Left ventricle myocardium superior (tissue), 1 donor: ENCODE results near the gene IRX2. TPM values are rescaled to one million over a fixed set of nuclear protein-coding genes. Genes with fewer than 3 reads are reported as not detected.

Experiments
- ATAC-seq: fragments of 200-7000 bp; cut with Tn5 transposase; one replicate; pipeline ENCODE4 v1.9.1; 2020; ENCODE audit warnings: mild to moderate bottlenecking, moderate library complexity
- DNase-seq: peaks from one replicate; pipeline ENCODE4 v3.0.0-alpha.2; 2020
- intact Hi-C: fragments of 100-400 bp; cut with micrococcal nuclease; formaldehyde crosslinking; loops from one replicate; pipeline ENCODE4 v1.11.0; 2022
- total RNA-seq: library from RNA; stranded (reverse); fragmentation: NEBNext Ultra II Directional; extraction: Animal tissue kit (Norgen Biotek cat#: 25700); gene quantifications from one replicate; pipeline ENCODE4 v1.2.1, GENCODE V29; 2021
- donor health status: DM: no; HTN: yes; CAD: no; lungs with severe emphysema.

Gene IRX2
- total RNA-seq, 1 donor from 2014 or later = 3.1 TPM

DNA sequence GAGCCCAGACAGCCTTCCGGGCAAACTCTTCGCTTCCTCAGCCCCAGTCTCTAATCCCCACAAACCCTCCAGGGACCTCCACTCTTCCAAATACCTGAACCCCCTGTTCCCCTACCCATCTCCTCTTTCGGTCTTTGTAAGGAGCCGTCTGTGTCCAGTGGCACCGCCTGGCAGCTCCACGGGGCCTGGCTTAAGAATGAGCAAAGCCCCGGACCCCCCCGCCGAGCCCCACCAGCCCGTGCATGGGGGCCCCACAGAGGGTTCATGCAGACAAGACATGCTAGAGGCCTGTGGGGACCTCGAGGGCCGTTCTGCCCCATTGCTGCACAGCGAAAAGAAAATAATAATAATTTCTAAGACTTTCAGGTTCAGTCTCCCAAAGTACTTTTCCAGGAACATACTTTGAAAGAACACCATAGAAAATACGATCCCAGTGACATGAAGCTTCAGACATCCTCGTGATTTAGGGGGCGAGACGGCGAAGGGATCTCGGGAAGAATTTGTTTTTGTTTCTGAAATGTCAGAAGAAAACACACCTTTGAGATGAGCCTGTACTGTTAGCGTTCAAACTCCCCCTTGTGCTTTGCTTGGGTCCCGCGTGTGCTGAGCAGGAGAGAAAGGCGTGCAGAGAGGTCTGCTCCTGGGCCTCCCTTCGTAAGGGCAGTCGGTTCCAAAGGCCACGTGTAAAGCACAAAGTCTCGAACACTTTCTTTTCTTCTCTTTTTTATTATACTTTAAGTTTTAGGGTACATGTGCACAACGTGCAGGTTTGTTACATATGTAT is 49.2 kb downstream of the IRX2 start:
- DNase-seq = no peak

DNA sequence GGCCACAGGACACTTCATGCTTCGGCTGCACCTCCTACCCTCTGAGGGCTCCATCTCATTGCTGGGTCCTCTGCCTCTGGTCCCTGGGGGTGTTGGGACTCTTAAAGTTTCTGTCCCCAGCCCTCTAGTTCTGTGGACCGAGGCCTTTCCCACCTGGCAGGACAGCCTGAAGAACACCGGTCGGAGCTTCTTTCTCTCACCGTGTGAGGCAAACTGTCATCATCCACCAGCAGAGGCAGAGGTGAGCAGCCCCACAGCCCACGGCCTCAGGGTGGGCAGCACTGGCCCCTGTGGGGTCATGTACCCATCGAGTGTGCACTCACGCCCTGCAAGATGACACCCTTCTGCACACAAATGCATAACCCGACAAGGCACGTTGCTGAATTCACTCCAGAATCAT is 49.9 kb downstream of the IRX2 start:
- ATAC-seq (no peak), DNase-seq (no peak)
- intact Hi-C loops = no loop called here

More for the DNA sequence above, 49.2 kb downstream of the IRX2 start:
- intact Hi-C loops = no loop called here
- no peak for ATAC-seq

DNA sequence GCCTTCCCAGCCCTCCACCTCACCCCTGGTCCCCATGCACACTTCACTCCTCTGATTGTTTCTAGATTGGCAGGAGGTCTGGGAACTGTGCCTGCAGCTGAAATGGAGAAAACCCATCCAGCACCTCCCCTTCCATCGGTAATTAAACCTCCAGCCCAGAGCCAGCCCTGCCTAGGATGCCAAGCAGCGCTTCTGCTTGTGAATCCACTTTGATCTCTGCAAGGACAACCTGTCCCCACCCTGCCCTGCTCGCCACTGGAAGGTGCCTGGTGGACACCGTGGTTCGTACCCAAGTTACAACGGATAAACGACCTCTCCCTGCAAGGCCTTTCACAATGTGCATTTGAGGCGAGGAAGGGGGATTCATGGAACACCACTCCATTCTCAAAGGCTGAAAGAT is 50.6 kb downstream of the IRX2 start:
- intact Hi-C loops = no loop called here
- ATAC-seq (no peak), DNase-seq (no peak)

DNA sequence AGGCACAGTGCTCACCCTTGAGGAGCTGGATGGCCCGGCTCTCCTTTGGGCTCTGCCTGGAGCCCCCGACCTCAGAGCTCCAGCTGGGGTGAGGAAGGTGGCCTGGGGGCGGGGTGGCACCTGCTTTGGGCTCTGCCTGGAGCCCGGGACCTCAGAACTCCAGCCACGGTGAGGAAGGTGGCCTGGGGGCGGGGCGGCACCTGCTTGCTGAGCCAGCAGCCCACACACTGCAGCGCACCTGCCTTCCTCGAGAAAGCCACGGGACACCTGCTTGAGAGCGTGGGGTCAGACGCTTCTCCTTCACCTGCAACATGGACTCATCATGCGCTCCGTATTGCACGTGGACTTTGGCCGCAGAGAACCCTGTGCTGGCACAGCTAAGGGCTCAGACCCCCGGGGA is 51.8 kb downstream of the IRX2 start:
- intact Hi-C loops = no loop called here
- no peak for ATAC-seq
- no peak for DNase-seq

DNA sequence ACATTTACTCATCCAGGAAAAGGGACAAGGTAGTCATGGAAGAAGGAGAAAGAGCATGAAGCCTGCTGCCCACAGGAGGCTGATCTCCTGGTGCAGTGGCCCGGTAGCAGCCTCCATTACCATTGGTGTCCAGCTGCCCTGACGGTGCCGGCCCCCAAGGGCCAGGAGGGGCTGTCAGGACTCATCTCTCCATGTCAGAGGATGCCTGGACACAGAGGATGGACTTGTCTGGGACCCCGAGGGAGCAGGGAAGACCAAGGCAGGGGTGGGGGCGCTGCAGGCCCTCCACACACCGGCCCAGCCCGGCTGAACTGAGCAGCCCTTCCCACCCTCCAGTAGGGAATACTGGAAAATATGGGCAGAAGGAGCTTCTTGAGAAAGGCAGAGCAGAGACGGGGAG is 52.2 kb downstream of the IRX2 start:
- DNase-seq = no peak
- no peak for ATAC-seq
- intact Hi-C loops = no loop called here

DNA sequence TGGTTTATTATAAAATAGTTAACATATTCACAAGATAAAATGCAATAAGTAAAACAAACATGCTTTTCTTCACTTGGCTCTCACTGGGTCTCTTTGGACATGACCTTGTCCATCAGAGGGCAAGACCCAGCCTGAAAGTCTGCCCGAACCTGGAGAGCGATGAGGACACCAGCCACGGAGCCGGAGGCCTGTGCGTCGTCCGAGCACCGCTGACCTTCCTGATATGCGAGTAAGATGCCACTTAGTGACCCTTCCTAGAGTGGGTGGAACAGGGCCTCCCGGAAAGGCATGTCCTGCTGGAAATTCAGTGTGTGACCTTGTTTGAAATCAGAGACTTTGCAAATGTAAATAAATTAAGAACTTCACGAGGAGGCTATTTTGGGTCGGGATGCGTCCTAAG is 52.9 kb downstream of the IRX2 start:
- intact Hi-C loops = no loop called here
- DNase-seq (no peak), ATAC-seq (no peak)

DNA sequence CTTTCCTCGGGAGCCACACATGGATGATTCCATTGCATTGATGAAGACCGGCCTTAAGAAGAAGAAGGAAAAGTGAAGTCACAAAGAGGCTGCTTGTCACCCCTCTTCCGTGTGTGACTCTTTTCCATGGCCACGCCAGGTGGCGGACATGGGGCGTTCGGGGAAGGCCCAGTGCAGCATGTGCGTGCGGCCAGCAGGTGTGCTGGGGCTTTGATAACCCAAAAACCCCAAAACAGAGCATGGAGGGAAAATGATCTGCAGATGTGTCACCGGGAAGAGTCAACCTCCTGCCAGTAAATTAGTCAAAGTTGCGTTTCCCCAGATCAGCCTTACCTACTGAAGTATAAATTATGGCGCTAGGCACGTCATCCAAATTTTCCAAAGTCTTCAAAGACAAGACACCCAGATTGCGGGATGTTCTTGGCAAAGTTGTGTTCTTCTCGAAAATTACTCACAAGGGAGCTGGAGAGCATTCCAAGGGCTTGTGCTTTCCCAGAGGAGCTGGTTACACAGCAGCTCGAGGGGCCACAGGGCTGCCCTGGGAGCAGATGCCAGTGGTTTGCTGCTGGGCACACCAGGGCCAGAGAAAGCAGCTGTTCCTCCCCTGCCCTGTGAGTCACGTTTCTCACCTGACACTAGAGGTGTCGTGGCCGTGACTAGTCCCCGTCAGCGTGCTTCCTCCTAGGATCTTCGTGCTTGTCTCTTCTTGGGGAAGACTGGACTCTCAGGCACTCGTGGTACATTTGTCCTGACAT is 53.9 kb downstream of the IRX2 start:
- no peak for ATAC-seq

DNA sequence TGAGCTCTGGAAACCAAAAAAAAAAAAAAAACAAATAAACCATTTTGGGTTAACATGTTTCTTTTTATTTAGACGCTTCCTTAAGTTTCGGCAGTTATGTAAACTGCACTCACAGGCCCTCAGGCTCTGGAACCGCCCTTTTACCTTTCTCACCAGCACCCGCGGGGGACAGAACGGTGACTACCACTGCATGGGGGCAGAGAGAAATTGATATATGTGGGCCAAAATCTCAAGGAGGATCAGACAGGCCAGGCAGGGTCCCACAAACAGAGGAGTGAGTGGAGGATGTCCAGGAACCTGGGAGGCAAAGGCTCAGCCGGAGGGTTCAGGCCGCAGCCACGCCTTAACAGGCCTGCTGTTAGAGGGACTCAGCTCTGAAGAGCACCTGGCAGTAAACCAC is 54.4 kb downstream of the IRX2 start:
- intact Hi-C loops = no loop called here
- DNase-seq (no peak), ATAC-seq (no peak)

More for the DNA sequence above, 53.9 kb downstream of the IRX2 start:
- intact Hi-C loops = no loop called here
- DNase-seq = no peak
